Embryonic facial prominence (tissue), 1 donor: ENCODE results near the gene TSHZ2.
"Not testable (repeated sequence)": the region's sequence is repeated elsewhere in the genome, so short reads cannot be mapped to it uniquely, and the experiment has no call there.

Experiments used
- DNase-seq: peaks from one replicate; pipeline ENCODE4 v3.0.0-alpha.2; 2016; ENCODE audit errors: extremely low spot score

Gene TSHZ2

DNA sequence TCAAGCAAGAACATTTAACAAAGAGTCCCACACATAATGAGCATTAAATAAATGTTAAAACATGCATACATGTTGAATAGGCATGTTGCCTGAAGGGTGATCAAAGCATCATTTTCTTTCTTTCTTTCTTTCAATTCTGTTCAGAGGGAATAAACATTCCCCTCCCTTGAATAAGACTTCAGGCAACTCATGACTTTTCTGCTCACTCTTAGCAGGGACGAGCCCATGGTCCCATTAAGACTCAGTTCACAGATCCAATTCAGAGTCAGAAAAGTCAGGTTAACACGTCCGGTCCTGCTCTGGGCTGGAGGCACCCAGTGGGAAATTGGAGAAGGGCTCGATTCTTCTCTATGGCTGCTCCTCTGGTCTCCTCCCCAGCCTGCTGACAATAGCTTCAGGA lies 439.7 kb downstream of the TSHZ2 start:
- DNase-seq = no peak

DNA sequence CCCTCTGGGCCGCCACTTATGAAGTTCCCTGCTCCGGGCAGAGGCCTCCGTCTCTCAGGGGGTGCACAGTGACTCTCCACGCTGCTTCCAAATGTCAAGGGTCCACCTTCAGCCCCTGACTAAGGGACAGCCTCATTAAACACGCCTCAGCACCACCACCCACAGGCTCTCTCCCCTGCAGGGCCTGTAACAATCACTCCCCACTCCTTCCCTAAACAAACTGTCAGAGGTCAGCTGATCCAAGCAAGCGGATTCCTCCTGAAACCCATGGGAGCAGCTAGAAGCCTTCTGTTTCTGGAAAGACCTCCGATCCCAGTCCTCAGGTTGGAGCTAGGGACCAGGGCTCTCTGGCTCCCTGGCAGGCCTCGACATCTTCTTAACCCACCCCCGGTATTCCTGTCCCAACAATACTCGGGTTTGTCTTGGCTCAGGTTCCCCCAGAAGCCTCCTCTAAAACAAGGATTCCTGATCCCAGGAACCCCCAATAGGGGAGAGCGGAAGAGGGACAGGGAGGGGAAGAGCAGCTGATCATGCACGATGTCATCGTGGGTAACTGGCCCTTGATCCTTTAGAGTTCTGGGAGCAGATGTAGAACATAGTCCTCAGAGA lies 440.5 kb downstream of the TSHZ2 start:
- no peak for DNase-seq

DNA sequence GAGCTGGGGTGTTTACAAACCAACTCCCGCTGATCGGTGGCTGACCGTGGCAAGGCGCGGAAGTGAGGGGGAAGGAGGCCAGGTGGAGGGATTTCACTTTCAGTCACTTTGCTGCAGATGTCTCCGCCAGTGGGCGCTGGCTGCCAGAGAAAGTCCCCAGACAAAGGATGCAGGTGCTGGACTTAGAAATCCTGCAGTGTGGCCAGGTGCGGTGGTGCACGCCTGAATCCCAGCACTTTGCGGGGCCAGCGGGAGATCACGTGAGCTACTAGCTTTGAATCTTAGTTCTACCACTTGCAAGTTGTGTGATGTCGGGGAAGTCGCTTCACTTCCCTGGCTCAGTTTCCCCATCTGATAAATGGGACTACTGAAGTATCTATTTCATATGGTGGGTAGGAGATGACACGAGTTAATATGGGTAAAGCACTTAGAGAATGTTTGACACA lies 441.1 kb downstream of the TSHZ2 start:
- DNase-seq = no peak

DNA sequence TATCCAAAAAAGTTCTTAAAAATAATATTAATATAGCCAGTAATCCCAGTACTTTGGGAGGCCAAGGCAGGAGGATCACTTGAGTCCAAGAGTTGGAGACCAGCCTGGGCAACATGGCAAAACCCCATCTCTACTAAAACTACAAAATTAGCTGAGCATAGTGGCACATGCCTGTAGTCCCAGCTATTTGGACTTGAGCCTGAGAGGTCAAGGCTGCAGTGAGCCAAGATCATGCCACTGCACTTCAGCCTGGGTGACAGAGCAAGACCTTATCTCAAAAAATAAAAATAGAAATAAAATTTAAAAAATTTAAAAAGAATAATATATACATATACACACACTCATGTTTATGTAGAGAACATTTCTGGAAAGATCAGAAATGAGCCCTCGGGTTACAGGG lies 441.7 kb downstream of the TSHZ2 start:
- DNase-seq = not testable (repeated sequence)

DNA sequence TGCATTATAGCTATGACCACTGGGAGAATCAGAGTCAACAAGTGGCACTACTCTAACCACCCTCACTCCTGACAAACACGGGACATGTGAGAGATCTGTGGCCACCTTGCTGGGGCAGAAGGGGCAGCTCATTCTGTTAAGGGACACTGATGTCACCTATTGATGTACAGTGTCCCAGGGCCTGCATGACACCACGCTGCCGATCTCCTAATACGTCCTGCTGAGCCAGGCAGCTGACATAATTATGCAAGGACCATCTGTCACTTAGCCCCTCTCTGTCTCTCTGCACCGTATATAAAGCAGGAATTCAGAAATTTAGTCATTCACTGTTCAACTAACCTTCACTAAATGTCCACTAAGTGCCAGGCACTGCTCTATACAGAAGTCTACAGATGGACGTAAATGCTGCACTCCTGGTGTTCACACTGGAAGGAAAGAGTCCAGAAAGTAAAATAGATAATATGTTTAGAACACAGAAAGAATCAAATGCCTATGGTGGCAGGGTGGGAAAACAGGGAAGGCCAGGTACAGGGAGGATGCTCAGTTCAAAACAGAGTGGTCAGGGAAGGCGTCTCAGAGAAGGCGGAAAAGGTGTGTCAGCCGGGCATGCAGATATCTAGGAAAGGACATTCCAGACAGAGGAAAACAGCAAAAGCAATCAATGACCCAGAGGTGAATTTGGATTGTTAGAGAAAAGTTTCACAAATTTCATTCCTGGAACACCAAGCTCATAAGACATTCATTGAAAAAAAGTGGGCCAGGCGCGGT lies 447.7 kb downstream of the TSHZ2 start:
- DNase-seq = no peak

DNA sequence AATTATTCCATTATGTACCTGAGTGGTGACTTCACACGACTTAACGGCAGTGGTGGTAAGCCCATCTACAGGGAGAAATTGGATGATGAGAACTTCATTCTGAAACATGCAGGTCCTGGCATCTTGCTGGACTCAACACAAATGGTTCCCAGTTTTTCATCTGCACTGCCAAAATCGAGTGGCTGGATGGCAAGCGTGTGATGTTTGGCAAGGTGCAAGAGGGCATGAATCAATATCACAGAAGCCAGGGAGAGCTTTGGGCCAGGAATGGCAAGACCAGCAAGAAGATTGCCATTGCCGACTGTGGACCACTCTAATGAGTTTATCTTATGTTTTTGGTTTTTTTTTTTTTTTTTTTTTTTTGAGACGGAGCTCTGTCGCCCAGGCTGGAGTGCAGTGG lies 449.2 kb downstream of the TSHZ2 start:
- DNase-seq = no peak

DNA sequence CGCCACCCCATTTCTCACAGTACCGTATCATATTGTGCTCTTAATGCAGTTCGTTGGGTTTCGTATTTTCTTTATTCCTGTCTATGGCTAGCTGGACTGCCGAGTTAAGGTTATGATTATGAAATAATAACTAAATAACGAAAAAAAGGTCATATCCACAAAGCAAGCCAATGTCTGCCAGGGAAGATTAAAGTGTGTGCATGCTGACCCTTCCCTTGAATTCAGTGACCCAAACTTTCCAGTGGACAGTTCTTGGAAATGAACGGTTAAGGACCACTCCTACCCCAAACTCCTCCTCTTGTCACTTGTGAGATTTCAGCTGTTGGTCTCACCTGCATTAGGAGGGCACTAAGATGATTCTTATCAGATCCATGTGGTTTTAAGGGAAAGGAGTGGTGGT lies 449.9 kb downstream of the TSHZ2 start:
- DNase-seq = no peak

DNA sequence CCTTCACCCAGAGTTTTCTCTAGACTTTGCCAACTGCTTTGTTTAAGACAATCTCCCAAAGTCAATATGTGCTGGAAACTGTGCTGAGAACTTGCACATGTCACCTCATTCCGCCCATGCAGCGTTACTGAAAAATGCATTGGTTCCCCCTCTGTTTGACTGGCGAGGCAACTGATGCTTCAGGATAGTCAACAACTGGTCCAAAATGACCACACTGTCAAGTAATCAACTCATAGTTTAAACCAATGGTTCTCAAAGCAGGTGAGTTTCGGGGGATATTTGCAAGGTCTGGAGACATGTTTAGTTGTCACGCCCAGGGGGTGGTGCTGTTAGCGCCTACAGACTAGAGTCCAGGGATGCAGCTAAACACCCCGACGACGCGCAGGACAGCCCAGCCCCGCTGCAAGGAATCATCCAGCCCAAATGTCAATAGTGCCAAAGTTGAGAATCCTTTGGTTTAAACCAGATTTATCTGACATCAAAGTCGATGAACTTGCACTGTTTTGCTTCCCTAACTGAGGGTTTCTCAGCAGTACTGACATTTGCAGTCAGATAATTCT lies 451.5 kb downstream of the TSHZ2 start:
- DNase-seq = no peak

DNA sequence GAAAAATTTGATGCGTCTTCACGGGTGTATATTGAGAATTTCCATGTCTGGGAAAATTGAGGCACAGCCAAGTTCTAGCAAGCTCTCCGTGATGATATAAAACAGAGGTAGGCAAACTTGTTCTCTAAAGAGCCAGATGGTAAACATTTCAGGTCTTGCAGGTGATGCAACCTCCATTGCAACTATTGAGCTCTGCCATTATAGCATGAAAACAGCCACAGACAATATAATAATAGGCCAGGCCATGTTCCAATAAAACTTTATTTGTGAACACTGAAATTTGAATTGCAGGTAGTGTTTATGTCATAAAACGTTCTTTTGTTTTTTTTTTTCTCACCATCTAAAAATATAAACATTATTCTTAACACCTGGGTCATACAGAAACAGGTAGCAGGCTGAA lies 453.3 kb downstream of the TSHZ2 start:
- DNase-seq = no peak

DNA sequence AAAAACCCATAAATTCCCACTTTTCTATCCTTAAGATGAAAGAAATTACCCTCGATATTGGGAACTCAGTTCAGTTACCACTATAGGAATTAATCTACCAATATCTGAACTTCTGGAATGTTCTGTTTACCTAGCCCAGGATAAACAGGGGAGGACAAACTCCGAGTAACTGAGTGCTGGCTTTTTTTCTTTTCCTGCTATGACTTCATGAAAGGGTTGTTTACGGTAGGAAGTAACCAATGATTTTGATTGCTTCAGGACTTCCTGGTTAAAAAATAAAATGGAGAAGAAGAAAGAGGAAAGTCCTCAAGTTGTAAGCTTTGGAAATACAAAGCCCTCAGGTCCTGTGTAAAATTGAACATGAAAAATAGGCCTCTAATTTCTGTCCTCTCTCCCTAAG lies 453.8 kb downstream of the TSHZ2 start:
- DNase-seq = no peak

DNA sequence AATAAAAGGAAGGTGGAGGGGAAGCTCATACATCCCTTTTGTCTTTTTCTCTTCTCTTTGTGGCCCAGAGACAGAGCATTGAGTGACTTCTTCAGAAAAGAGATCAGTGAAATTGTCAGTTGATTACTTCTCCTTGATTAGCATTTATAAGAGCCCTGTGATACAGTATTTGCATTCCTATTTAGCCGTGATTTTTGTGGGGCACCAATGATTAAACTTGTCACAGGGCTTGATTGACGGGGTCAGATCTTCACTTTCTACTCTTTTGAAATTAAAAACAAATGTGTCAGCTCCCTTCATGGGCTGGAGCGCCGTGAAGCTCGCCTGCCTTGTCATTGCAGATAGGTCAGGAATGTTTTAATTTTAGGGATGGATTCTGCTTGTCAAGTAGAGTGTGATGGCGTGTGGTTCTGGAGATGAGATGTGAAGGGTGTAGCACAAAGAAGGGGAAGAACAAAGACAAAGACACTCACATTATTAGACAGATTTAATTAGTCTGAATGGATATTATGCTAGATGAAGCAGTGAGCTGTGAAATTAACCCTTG lies 454.7 kb downstream of the TSHZ2 start:
- no peak for DNase-seq

DNA sequence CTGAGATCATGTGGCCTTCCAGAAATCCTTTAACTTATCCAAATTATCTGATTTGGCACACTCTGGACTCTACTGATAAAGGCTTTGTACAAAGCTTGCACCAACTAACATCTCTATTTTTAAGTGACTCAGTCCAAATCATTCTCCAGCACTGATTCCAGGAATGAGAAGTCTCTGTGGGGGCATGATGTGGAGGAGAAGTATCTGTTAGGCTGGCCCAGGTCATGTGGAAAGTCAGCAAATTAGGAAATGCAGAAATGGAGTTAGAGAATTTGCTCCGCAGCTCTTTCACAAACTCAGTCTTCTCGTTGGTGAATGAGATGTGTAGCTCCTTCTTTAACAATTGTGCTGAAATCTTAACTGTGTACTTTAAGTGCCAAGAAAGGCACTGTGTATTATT lies 455.8 kb downstream of the TSHZ2 start:
- DNase-seq = no peak

DNA sequence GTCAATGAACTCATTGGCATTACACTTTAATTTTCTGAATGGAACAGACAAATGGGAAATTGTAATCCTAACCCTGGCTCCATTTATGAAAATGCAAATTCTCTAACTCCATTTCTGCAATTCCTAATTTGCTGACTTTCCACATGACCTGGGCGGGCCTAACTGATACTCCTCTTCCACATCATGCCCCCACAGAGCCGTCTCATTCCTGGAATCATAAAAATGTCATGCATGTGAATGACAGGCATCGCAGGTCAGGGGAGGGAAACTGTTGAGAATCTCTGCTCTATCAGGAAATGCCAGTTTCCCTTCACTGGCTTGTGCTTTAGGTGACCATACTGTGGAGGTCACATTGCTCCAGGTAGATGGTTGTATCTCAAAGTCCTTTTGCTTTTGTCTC lies 456.4 kb downstream of the TSHZ2 start:
- no peak for DNase-seq

DNA sequence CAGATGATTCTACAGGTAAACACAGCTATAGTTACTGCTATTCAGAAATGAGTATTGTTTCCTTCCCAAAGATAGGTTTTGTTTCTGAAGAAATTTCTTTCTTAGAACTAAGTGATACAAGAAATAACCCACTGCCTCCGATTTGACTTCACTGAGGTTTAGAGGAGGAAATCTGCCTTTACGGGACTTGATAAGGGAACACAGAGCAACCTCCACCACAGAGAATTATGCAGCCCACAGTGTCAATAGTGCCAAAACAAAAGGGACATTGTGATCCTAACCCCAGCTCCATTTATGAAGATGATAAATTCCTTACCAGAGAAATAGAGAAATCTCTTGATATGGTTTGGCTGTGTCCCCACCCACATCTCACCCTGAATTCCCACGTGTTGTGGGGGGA lies 456.8 kb downstream of the TSHZ2 start:
- no peak for DNase-seq

DNA sequence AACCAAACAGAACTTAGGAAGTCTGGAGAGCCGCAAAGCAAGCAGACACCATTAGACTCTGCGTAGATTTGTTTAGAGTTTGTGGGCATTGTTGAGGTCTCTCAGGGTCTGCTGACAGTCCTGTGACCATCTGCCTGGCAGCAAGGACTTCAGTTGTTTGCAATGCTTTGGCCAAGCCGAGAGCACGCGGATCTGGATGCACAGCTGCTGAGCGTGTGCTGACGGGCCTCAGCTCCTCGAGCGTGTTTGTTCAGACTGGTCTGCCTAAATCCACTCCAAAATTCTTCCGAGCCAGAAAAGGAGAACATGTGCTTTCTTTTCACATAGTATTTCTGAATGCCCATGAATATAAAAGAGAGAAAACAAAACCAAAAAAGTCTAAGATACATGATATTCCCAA lies 462.5 kb downstream of the TSHZ2 start:
- no peak for DNase-seq

DNA sequence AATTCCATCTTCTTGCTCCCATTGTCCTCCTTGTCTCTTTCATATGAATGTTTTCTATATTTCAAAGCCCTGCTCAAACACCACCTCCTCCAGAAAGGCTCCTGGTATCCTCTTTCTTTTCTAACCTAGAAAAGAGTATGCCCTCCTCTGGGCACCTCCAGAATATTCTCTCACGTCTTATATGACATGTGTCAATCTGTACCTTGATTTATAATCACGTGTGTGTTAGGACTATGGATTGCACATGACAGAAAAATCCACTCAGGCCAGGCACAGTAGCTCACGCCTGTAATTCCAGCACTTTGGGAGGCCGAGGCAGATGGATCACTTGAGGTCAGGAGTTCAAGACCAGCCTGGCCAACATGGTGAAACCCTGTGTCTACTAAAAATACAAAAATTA lies 464.8 kb downstream of the TSHZ2 start:
- DNase-seq = not testable (repeated sequence)

DNA sequence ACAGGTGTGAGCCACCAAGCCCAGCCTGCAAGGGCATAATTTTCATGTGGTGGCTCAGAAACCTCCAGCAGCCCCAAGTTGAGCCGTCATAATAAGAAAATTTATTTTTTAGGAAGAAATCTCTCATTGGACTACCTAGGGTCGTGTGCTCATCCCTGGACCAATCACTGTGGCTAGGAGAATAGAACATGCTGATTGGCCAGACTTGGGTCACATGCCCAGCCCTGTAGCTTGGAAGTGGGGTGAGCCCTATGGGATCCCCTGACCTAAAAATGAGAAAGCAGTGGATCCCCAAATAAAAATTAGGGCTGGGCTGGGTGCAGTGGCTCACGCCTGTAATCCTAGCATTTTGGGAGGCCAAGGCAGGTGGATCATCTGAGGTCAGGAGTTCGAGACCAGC lies 466.2 kb downstream of the TSHZ2 start:
- DNase-seq = no peak

DNA sequence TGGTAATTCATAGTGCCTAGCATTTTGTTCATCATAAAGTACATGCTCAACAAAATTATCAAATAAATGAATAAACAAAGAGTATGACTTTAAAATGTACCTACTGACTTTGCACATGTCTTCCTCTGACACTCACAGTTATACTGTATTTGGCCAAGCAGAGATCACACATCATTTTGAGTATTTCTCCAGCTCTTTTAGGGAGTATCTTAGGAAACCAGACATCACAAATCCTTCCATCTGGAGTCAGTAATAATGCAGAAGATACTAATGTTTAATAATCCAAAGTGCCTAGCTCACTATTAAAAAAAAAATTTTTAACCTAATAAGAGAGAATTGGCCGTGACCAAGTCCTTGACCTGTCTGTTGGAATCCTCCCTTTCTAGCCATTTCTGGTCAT lies 466.9 kb downstream of the TSHZ2 start:
- no peak for DNase-seq

DNA sequence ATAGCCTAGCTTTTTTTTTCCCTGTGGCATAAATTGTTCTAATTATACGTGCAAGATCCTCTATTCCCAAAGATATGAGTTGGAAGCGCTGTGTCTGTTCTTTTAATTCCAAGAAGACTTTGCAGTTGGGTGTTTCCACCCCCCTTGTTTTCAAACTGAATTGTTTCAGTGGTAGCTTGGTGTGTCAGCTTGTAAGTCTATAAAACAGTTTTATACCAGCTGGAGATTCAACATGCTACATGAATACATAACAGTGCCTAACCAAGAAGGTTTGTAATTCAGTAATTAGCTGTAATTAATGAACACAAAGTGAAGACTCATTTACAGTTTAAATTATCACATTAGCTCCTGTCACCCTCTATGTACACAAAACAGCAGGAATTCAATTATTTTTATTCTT lies 467.5 kb downstream of the TSHZ2 start:
- DNase-seq = no peak

DNA sequence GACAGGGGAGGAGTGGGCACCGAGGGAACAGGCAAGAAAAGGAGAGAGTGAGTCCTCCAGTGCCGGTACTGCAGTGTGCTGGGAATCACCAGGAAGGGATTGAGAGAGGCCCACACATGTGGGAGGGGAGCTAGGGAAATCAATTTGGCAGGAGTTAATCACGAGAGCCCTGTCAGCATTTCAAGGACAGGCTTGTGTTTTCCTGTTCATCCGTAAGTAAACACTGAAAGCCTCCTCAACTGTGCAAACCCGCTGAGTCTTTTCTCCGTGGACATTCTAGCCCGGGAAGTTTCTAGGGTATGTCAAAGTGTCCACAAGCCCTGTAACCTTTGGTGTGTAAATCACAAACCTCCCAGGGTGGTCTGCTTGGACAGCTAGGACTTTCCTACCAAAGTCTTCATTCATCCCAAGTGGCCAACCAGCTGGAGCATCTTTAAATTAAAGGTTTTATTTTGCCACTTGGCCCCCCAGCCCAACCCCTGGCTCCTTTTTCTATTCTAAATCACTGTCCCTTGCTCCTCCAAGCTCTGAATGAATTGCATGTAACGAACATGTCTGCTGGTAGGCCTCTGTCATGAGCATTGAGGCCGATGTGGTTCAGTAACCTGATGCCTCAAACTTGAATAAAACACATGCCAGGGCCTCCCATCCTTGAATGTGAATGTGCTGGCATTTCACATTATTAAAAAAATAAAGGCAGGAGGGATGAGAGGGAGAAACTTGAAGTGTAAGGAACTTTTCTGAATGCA lies 472.4 kb downstream of the TSHZ2 start:
- DNase-seq = no peak

DNA sequence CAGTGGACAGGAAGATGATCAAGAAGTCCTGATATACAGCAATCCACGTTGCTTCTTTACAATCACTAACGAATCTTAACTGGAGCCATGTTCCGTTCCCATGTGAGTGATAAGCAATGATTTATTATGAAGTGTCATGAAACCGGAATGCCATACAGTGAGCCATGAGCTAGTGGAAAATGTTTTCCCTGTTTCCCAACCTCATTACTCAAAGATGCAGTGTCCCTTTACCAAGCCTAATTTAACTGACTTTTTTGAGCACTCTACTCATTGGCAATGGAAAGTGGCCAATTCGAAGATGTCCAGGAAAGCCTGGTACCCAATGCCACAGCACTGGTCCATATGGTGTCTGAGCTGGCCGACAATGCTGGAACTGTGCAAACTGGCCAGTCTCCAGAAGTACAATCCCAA lies 473.2 kb downstream of the TSHZ2 start:
- no peak for DNase-seq

DNA sequence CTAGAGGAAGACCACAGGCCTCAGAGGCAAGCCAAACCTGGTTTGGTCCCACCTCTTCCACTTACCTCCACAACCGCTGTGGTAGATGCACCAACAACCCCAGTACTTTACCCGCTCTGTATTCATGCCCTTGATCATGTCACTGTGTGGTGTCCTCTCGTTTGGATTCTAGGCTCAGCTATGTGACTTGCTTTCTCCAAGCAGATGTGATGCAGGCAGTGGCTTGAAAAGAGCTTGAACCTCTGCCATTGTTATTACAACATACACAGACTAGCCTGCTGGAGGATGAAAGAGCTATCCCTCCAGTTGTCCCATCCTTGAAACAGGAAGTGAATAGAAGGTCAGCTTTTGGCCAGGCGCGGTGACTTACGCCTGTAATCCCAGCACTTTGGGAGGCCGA lies 473.8 kb downstream of the TSHZ2 start:
- no peak for DNase-seq
